HG03039 (cell line): ENCODE measurements around the gene PLXNA2.

Source experiments
- ATAC-seq: cut with Tn5 transposase; IDR thresholded peaks from one replicate; pipeline ENCODE4 v1.9.1; 2021; ENCODE audit warnings: mild to moderate bottlenecking, moderate library complexity; ENCODE audit not compliant: unreplicated experiment

PLXNA2 gene

DNA sequence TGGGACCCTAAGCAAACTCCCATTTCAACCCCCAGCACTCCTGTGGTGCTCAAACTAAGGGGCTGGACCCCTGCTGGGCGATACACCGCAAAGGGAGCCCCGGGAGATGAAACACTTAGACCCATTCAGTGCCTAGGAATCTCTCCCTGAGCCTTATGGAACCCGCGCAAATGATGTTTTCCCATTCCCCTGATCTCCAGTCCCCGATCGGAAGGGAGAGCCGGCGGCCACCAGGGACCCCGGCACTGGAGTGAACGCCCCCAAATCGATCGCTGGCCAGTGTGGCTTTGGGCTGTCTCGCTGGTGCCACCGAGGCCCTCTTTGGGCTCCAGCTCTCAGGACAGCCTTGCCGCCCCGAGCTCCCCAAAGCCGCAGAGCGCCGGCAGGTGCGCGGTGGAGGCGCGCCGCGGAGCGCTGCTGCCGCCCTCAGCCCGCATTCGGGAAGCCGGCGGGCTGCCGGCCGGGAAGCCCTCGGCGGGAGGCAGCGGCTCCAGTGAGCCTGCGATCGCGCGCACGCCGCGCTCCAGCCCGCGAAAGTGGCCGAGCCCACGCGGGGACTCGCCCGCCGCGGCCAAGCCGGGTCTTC is 1.1 kb downstream of the PLXNA2 start:
- no peak for ATAC-seq

DNA sequence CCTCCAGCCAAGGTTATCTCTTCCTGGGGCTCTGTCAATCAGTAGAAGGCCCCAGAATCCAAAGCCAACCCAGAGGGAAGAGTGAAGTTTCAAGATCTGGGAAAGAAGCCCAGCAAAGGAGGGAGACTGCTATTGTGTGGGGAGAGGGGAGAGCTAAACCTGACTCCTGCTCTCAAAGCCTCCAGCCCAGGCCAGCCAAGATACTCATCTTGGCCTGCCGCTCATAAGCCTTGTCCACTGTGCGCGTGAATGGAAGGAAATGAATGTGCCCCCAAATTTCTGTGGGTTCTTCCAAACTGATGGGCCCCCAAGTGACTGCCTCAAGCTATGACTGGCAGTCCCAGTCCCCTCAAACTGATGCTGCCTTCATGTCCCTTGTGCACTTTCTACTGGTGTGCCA is 2.0 kb downstream of the PLXNA2 start:
- no peak for ATAC-seq

GRCh38 chr1:208241512-208241911 is 2.7 kb downstream of the PLXNA2 start:
- no peak for ATAC-seq

GRCh38 chr1:208240662-208241355 is 3.4 kb downstream of the PLXNA2 start:
- no peak for ATAC-seq

- ATAC-seq: no peak
Observed at GRCh38 chr1:208239473-208240381, 4.5 kb downstream of the PLXNA2 start.

GRCh38 chr1:208238710-208239472 is 5.3 kb downstream of the PLXNA2 start:
- no peak for ATAC-seq

DNA sequence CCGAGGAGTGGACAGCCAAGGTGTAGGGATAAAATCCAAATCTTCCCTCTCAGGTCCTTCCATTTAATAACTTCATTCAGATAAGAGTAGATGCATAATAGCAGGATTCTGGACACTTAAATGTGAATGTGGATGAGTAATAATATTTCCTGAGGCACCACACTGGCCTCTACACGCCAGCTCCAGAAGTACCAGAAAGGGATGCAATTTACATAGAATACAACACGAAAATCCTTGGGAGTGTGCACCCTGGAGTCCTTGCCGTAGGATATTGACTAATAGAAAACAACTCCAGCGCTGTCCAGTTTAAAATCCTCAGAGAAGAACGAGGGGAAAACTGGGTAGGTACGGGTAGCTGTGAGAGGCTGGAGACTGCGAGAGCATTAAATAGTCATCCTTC is 6.9 kb downstream of the PLXNA2 start:
- no peak for ATAC-seq

- ATAC-seq: peak; percentile 52
Observed at GRCh38 chr1:208235982-208236761, 8.0 kb downstream of the PLXNA2 start.

DNA sequence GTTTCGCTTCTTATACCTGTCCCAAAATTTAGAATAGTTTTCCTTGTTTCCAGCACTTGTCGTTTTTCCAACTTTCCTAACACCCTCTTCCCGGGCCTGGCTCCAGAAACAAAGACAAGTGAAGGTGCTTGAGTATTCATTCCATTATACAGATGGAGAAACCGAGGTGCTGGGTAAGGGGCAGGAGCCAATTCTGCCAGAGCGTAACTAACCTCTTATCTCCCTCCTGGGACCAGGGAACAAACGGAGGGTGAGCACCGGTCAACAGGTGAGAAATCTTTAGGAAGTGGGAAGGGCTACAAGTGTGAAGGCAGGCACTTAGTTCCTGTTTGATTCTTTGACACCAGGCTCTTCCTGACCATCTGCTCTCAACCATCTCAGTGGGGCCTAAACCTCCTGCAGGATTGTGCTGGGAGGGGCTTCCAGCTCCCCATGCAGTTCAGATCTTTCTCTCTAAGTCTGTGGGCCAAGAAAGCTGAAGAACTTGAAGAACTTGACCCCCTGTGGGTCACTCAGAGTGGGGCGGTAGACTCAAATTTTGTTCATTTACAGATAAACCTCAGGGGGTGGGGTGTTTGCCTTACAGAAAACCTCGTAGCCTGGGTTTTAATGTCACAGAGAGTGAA is 8.7 kb downstream of the PLXNA2 start:
- ATAC-seq: no peak

DNA sequence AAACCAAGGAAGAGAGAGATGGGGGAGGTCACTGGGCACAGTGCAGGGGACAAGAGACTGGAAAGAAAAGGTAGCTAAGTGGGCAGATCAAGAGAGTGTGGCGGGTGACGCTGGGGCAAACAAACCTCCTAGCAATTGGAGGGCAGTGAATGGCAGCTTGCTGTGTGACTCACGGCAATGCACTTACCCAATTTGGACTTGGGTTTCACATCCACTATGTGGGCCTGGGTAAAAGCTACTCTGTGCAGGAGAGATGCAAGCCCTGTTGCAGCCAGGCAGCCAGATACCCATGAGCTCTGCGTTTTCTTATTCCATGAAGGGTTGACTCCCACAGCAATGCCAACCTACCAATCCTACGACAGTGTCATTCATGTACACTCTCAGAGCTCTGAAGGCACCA is 9.5 kb downstream of the PLXNA2 start:
- no peak for ATAC-seq

DNA sequence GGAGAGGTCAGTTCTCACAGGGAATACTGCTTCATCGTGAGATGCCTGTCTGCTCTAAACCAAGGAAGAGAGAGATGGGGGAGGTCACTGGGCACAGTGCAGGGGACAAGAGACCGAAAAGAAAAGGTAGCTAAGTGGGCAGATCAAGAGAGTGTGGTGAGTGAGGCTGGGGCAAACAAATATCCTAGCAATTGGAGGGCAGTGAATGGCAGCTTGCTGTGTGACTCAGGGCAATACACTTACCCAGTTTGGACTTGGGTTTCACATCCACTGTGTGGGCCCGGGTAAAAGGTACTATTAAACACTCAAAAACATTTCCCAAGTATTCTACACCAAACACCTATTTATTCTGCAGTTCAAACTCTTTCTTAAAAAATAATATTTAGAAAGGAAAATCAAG is 10.2 kb downstream of the PLXNA2 start:
- ATAC-seq: no peak

DNA sequence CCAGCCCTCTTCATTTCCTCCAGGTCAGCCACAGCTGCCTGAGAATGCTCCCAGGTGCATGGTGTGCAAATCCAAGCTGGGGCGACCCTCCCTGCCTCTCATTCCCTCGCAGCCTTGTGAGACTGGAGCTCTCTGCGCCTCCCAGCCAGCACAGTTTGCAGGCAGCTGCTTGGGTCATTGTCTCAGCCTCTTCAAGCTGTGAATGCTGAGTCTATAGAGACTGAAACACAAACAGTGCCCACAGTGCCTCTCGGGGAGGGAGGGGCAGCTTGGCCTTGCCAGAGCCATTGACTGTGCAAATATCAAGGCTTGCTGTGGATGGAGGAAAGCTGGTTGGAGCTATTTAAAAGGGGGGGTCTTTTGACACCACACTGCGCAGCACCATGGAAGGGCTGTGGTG is 10.6 kb downstream of the PLXNA2 start:
- no peak for ATAC-seq

DNA sequence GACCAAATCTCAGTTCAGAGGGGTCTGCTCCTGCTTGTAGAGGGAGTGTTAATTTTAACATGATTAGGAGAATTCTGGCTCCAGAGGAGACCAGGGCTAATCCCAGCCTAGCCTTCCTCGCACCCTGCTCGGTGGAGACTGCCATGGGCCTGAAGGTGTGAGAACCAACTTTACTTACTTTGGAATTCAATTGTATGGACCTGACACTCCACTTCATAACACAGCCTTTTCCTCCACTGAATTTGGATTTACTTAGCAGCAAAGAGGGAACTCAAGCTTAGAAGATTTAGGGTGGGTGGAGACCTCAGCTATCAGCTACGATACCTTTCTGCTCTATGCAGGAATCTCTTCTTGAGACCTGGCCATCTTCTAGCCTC is 11.5 kb downstream of the PLXNA2 start:
- no peak for ATAC-seq

- no peak for ATAC-seq
Observed at GRCh38 chr1:208231881-208232661, 12.1 kb downstream of the PLXNA2 start.

- no peak for ATAC-seq
Observed at GRCh38 chr1:208230668-208231529, 13.3 kb downstream of the PLXNA2 start.

GRCh38 chr1:208228550-208228949 is 15.6 kb downstream of the PLXNA2 start:
- no peak for ATAC-seq

DNA sequence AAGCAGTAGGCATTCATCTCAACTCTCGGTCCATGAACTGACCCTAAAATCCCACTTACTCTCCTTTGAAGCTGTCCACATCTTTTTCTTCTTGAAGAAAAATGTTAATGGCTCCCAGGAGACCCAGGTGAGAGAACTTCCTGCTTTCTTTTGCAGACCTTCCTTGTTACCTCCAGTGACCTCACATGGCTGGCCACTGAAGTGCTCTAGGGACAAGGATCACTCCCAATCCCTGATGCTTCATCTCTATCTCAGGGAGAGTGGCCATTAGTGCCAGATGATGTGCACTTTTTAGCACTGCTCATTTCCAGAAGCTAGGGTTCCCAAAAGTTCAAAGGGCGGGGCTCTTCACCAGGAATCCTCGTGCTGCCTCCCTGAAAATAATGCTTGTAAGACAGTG is 16.2 kb downstream of the PLXNA2 start:
- ATAC-seq: no peak

- ATAC-seq: no peak
Observed at GRCh38 chr1:208227366-208227765, 16.8 kb downstream of the PLXNA2 start.
